Measurements from ENCODE around the gene LSM10. TPM values are rescaled to one million over a fixed set of nuclear protein-coding genes. Genes with fewer than 3 reads are reported as not detected.

The LSM10 gene
- total RNA-seq: 100 to 1,000 TPM in 2 of 4 donors, 10 to 100 TPM in 2; 56.9 to 129 (median 103) TPM

DNA sequence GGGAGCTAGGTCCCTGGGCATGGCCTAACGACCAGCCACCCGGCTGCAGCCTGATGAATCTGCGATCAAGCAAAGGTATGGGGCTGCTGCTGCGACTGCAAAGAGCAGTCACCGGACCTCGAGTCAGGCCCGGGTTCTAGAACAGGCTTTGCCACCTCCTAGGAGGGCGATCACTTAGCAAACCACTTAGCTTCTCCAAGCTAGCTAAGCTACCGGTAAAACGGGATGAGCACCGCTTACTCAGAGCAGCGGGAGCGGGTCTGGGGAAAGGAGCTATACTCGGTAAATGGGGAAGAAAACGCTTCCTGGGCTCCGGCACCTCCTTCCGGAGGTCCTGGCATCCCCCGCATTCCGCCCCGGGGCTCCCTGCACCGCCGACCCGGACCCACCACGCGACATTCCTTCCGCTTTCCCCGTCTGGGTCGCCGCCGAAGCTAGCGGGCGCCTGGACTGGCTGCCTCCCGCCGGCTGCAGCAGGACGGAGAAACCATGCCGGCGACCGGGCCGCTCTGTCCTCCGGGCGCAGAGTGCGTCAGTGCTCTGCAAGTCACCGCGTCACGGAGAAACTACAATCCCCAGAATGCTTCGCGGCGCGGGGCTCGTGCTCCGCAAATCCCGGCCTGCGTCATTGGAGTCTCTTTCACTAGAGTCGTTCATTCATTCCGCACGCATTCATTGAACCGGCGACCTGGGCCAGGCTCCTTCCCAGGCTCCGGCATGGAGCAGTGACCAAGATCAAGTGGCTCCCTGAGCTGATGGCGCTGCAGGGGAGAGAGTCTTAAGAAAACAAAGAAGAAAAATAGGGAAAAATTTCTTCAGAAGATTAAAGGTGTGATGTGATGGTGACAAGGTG is at the start of gene LSM10:
TSS of gene LSM10 (minus strand) at position 531 of the 853 bp plus-strand sequence. CDS start 3,779 bp downstream, outside the sequence.
- DNase-seq: peak; percentile 91
- Histone ChIP-seq H3K9me3 (no peaks in the 10 kb centered on the region), H3K4me3 (peak within 1 kb of the TSS; percentile 83 to 97 (median 86)), H3K27ac (peak within 1 kb of the TSS; percentile 95 to 99 (median 95)), H3K36me3 (peaks cover 0 to 17% of the 10 kb centered on the region in 2 donors), H3K4me1 (peaks cover 14 to 26% of the 10 kb centered on the region in 2 donors), H3K27me3 (no peaks in the 10 kb centered on the region)
- intact Hi-C loops (cut with DNase I; ENCODE audit: low total_unique reads): loop anchor here (1.0 kb wide), 1 partner anchor 11 kb away; no protein-coding TSS in a partner anchor
- TF ChIP-seq, protein P1, sequence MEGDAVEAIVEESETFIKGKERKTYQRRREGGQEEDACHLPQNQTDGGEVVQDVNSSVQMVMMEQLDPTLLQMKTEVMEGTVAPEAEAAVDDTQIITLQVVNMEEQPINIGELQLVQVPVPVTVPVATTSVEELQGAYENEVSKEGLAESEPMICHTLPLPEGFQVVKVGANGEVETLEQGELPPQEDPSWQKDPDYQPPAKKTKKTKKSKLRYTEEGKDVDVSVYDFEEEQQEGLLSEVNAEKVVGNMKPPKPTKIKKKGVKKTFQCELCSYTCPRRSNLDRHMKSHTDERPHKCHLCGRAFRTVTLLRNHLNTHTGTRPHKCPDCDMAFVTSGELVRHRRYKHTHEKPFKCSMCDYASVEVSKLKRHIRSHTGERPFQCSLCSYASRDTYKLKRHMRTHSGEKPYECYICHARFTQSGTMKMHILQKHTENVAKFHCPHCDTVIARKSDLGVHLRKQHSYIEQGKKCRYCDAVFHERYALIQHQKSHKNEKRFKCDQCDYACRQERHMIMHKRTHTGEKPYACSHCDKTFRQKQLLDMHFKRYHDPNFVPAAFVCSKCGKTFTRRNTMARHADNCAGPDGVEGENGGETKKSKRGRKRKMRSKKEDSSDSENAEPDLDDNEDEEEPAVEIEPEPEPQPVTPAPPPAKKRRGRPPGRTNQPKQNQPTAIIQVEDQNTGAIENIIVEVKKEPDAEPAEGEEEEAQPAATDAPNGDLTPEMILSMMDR (IDR thresholded peaks at IDR 0.05 in 4 of 5, conservative IDR thresholded peaks at IDR 0.05 in 1 of 5): no peak
- peak; percentile 97 to 98 for TF ChIP-seq POLR2A (IDR thresholded peaks at IDR 0.05)
- in situ Hi-C loops (cut with MboI; ENCODE audit: low sequenced_read_pairs in 4 of 4): no loop called here
- ATAC-seq: peak; percentile 95

- DNase-seq (no peak), ATAC-seq (no peak)
- no peaks in the 10 kb centered on the region for H3K36me3 ChIP-seq
- in situ Hi-C loops (cut with MboI; ENCODE audit: low sequenced_read_pairs in 4 of 4) (no loop called here), intact Hi-C loops (cut with DNase I; ENCODE audit: low total_unique reads) (no loop called here)
- no peaks in the 10 kb centered on the region for H3K27me3 ChIP-seq
- H3K4me3 ChIP-seq: no peak overlapping the region
- no peak overlapping the region for H3K27ac ChIP-seq
- TF ChIP-seq POLR2A (IDR thresholded peaks at IDR 0.05): no peak
- TF ChIP-seq, protein P1 (IDR thresholded peaks at IDR 0.05 in 4 of 5, conservative IDR thresholded peaks at IDR 0.05 in 1 of 5): no peak
- peaks cover 5 to 11% of the 10 kb centered on the region in 2 donors for H3K4me1 ChIP-seq
- H3K9me3 ChIP-seq: no peaks in the 10 kb centered on the region
Observed at GRCh38 chr1:36447450-36447849, 49.7 kb upstream of the LSM10 start.

- Histone ChIP-seq H3K4me3 (no peak overlapping the region), H3K9me3 (no peaks in the 10 kb centered on the region), H3K4me1 (peaks cover 5 to 11% of the 10 kb centered on the region in 2 donors), H3K36me3 (no peaks in the 10 kb centered on the region), H3K27me3 (no peaks in the 10 kb centered on the region), H3K27ac (no peak overlapping the region)
- no peak for DNase-seq
- no peak for ATAC-seq
- TF ChIP-seq, protein P1 (IDR thresholded peaks at IDR 0.05 in 4 of 5, conservative IDR thresholded peaks at IDR 0.05 in 1 of 5): no peak
- no peak for TF ChIP-seq POLR2A (IDR thresholded peaks at IDR 0.05)
- in situ Hi-C loops (cut with MboI; ENCODE audit: low sequenced_read_pairs in 4 of 4) (no loop called here), intact Hi-C loops (cut with DNase I; ENCODE audit: low total_unique reads) (no loop called here)
Observed at GRCh38 chr1:36446746-36447145, 49.0 kb upstream of the LSM10 start.

DNA sequence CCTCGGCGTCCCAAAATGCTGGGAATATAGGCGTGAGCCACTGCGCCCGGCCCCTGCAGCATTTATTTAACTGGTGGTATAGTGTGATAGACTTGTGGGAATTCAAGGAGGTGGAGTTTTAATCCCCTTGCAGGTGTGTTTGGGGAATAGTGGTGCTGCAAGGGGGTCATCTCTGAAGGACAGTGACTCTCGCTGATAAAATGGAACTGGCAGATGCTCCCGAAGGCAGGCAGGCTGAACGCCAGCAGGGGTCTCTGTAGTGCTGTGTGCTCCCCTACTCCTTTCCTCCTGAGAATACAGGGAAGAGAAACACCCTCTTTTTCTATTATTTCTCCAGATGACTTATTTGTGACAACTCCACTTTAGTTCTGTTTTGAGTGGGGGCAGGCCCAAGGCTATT is 48.6 kb upstream of the LSM10 start:
- Histone ChIP-seq H3K4me1 (peaks cover 5 to 7% of the 10 kb centered on the region in 2 donors), H3K27me3 (no peaks in the 10 kb centered on the region), H3K27ac (no peak overlapping the region), H3K36me3 (no peaks in the 10 kb centered on the region), H3K9me3 (no peaks in the 10 kb centered on the region), H3K4me3 (no peak overlapping the region)
- in situ Hi-C loops (cut with MboI; ENCODE audit: low sequenced_read_pairs in 4 of 4): no loop called here
- TF ChIP-seq, protein P1 (IDR thresholded peaks at IDR 0.05 in 4 of 5, conservative IDR thresholded peaks at IDR 0.05 in 1 of 5): no peak
- TF ChIP-seq POLR2A (IDR thresholded peaks at IDR 0.05): no peak
- DNase-seq: no peak
- ATAC-seq: no peak
- intact Hi-C loops (cut with DNase I; ENCODE audit: low total_unique reads): no loop called here
